ENCODE data around the gene TBXAS1.

Gene TBXAS1

GRCh38 chr7:139960157-139960556 is 131.1 kb downstream of the TBXAS1 start:
- DNase-seq (ENCODE audit: extremely low spot score), result no peak
- ChIA-PET POLR2A (no interaction called here), CTCF (no interaction called here)
- TF ChIP-seq BHLHE40 (IDR thresholded peaks at IDR 0.05; ENCODE audit: borderline replicate concordance) (no peak), LEF1 (IDR thresholded peaks at IDR 0.05; ENCODE audit: borderline replicate concordance) (no peak), FOXM1 (IDR thresholded peaks at IDR 0.05; ENCODE audit: borderline replicate concordance) (no peak), FOXA1 (IDR thresholded peaks at IDR 0.05) (no peak), L3MBTL2 (conservative IDR thresholded peaks at IDR 0.05) (no peak), NFRKB (IDR thresholded peaks at IDR 0.05) (no peak), FOXK2 (IDR thresholded peaks at IDR 0.05) (no peak), TARDBP (IDR thresholded peaks at IDR 0.05) (no peak), HDGF (IDR thresholded peaks at IDR 0.05; ENCODE audit: borderline replicate concordance) (no peak), SUZ12 (IDR thresholded peaks at IDR 0.05) (no peak), ZNF384 (IDR thresholded peaks at IDR 0.05) (no peak), ARNT (IDR thresholded peaks at IDR 0.05) (no peak), PKNOX1 (IDR thresholded peaks at IDR 0.05) (no peak), CTBP1 (IDR thresholded peaks at IDR 0.05; ENCODE audit: borderline replicate concordance) (no peak), SP1 (IDR thresholded peaks at IDR 0.05) (no peak), ELF4 (IDR thresholded peaks at IDR 0.05) (no peak)

GRCh38 chr7:139965942-139966628 is 137.0 kb downstream of the TBXAS1 start:
- CTCF ChIA-PET, result interaction anchor here (0.6 kb wide), 1 partner anchor 15 kb away, joined by 5 read pairs; no protein-coding TSS in a partner anchor
- POLR2A ChIA-PET, result no interaction called here
- no peak for TF ChIP-seq HDGF (IDR thresholded peaks at IDR 0.05; ENCODE audit: borderline replicate concordance)
- no peak for TF ChIP-seq ZNF384 (IDR thresholded peaks at IDR 0.05)
- TF ChIP-seq L3MBTL2 (conservative IDR thresholded peaks at IDR 0.05), result no peak
- no peak for TF ChIP-seq SP1 (IDR thresholded peaks at IDR 0.05)
- TF ChIP-seq SUZ12 (IDR thresholded peaks at IDR 0.05), result no peak
- no peak for TF ChIP-seq FOXM1 (IDR thresholded peaks at IDR 0.05; ENCODE audit: borderline replicate concordance)
- no peak for TF ChIP-seq TARDBP (IDR thresholded peaks at IDR 0.05)
- TF ChIP-seq LEF1 (IDR thresholded peaks at IDR 0.05; ENCODE audit: borderline replicate concordance), result no peak
- TF ChIP-seq BHLHE40 (IDR thresholded peaks at IDR 0.05; ENCODE audit: borderline replicate concordance), result no peak
- no peak for TF ChIP-seq CTBP1 (IDR thresholded peaks at IDR 0.05; ENCODE audit: borderline replicate concordance)
- no peak for TF ChIP-seq NFRKB (IDR thresholded peaks at IDR 0.05)
- TF ChIP-seq ARNT (IDR thresholded peaks at IDR 0.05), result no peak
- no peak for TF ChIP-seq FOXK2 (IDR thresholded peaks at IDR 0.05)
- no peak for TF ChIP-seq ELF4 (IDR thresholded peaks at IDR 0.05)
- TF ChIP-seq FOXA1 (IDR thresholded peaks at IDR 0.05), result no peak
- DNase-seq (ENCODE audit: extremely low spot score), result no peak

GRCh38 chr7:139966949-139967348 is 137.9 kb downstream of the TBXAS1 start:
- ChIA-PET CTCF (no interaction called here), POLR2A (no interaction called here)
- TF ChIP-seq LEF1 (IDR thresholded peaks at IDR 0.05; ENCODE audit: borderline replicate concordance), result no peak
- no peak for TF ChIP-seq PKNOX1 (IDR thresholded peaks at IDR 0.05)
- no peak for TF ChIP-seq SUZ12 (IDR thresholded peaks at IDR 0.05)
- TF ChIP-seq FOXA1 (IDR thresholded peaks at IDR 0.05), result no peak
- TF ChIP-seq FOXM1 (IDR thresholded peaks at IDR 0.05; ENCODE audit: borderline replicate concordance), result no peak
- no peak for TF ChIP-seq CTBP1 (IDR thresholded peaks at IDR 0.05; ENCODE audit: borderline replicate concordance)
- TF ChIP-seq TARDBP (IDR thresholded peaks at IDR 0.05), result no peak
- no peak for TF ChIP-seq BHLHE40 (IDR thresholded peaks at IDR 0.05; ENCODE audit: borderline replicate concordance)
- TF ChIP-seq SP1 (IDR thresholded peaks at IDR 0.05), result no peak
- TF ChIP-seq NFRKB (IDR thresholded peaks at IDR 0.05), result no peak
- no peak for TF ChIP-seq HDGF (IDR thresholded peaks at IDR 0.05; ENCODE audit: borderline replicate concordance)
- TF ChIP-seq FOXK2 (IDR thresholded peaks at IDR 0.05), result no peak
- no peak for TF ChIP-seq ZNF384 (IDR thresholded peaks at IDR 0.05)
- TF ChIP-seq ELF4 (IDR thresholded peaks at IDR 0.05), result no peak
- TF ChIP-seq ARNT (IDR thresholded peaks at IDR 0.05), result no peak
- no peak for TF ChIP-seq L3MBTL2 (conservative IDR thresholded peaks at IDR 0.05)
- no peak for DNase-seq (ENCODE audit: extremely low spot score)

GRCh38 chr7:139968931-139969330 is 139.9 kb downstream of the TBXAS1 start:
- ChIA-PET POLR2A (no interaction called here), CTCF (no interaction called here)
- TF ChIP-seq TARDBP (IDR thresholded peaks at IDR 0.05) (no peak), PKNOX1 (IDR thresholded peaks at IDR 0.05) (peak; percentile 85), HDGF (IDR thresholded peaks at IDR 0.05; ENCODE audit: borderline replicate concordance) (no peak), FOXM1 (IDR thresholded peaks at IDR 0.05; ENCODE audit: borderline replicate concordance) (no peak)
- DNase-seq (ENCODE audit: extremely low spot score), result no peak

- DNase-seq (ENCODE audit: extremely low spot score), result peak; percentile 35
- ChIA-PET POLR2A (no interaction called here), CTCF (interaction anchor here (0.6 kb wide), 1 partner anchor 13 kb away, joined by 6 read pairs; no protein-coding TSS in a partner anchor)
- no peak for TF ChIP-seq LEF1 (IDR thresholded peaks at IDR 0.05; ENCODE audit: borderline replicate concordance)
- no peak for TF ChIP-seq FOXM1 (IDR thresholded peaks at IDR 0.05; ENCODE audit: borderline replicate concordance)
- TF ChIP-seq FOXA1 (IDR thresholded peaks at IDR 0.05), result no peak
- TF ChIP-seq FOXK2 (IDR thresholded peaks at IDR 0.05), result no peak
- TF ChIP-seq HDGF (IDR thresholded peaks at IDR 0.05; ENCODE audit: borderline replicate concordance), result no peak
- no peak for TF ChIP-seq L3MBTL2 (conservative IDR thresholded peaks at IDR 0.05)
- no peak for TF ChIP-seq SUZ12 (IDR thresholded peaks at IDR 0.05)
- no peak for TF ChIP-seq PKNOX1 (IDR thresholded peaks at IDR 0.05)
- TF ChIP-seq SP1 (IDR thresholded peaks at IDR 0.05), result no peak
- no peak for TF ChIP-seq BHLHE40 (IDR thresholded peaks at IDR 0.05; ENCODE audit: borderline replicate concordance)
- no peak for TF ChIP-seq TARDBP (IDR thresholded peaks at IDR 0.05)
- no peak for TF ChIP-seq ELF4 (IDR thresholded peaks at IDR 0.05)
- no peak for TF ChIP-seq CTBP1 (IDR thresholded peaks at IDR 0.05; ENCODE audit: borderline replicate concordance)
Observed at GRCh38 chr7:139972029-139972428, 143.0 kb downstream of the TBXAS1 start.

Measured in HEK293T (cell line).